ENCODE data around the gene PLAA.

PLAA gene

DNA sequence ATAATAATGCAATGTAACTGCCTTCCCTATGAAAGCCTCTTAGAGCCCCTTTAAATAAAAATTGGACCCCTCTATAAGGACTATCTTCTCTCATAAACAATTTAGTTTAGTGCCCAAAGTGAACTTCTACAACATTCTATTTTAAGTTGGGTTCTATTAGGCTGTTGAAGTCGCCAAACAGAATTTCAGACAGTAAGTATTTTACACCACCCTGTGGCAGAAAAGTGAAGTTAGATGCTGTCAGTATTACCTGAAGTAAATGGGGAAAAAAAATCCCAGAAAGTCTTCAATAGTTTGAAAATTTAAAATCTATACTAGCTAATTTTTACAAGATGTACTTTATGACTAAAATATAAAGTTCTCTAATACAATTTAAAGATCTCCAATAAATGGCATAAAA lies 84.0 kb downstream of the PLAA start:
- H3K4me3 ChIP-seq (ENCODE audit: low read depth, low read length): no peak overlapping the region
- TF ChIP-seq, protein P1, sequence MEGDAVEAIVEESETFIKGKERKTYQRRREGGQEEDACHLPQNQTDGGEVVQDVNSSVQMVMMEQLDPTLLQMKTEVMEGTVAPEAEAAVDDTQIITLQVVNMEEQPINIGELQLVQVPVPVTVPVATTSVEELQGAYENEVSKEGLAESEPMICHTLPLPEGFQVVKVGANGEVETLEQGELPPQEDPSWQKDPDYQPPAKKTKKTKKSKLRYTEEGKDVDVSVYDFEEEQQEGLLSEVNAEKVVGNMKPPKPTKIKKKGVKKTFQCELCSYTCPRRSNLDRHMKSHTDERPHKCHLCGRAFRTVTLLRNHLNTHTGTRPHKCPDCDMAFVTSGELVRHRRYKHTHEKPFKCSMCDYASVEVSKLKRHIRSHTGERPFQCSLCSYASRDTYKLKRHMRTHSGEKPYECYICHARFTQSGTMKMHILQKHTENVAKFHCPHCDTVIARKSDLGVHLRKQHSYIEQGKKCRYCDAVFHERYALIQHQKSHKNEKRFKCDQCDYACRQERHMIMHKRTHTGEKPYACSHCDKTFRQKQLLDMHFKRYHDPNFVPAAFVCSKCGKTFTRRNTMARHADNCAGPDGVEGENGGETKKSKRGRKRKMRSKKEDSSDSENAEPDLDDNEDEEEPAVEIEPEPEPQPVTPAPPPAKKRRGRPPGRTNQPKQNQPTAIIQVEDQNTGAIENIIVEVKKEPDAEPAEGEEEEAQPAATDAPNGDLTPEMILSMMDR (IDR thresholded peaks at IDR 0.05; ENCODE audit: low read depth, low read length): no peak

DNA sequence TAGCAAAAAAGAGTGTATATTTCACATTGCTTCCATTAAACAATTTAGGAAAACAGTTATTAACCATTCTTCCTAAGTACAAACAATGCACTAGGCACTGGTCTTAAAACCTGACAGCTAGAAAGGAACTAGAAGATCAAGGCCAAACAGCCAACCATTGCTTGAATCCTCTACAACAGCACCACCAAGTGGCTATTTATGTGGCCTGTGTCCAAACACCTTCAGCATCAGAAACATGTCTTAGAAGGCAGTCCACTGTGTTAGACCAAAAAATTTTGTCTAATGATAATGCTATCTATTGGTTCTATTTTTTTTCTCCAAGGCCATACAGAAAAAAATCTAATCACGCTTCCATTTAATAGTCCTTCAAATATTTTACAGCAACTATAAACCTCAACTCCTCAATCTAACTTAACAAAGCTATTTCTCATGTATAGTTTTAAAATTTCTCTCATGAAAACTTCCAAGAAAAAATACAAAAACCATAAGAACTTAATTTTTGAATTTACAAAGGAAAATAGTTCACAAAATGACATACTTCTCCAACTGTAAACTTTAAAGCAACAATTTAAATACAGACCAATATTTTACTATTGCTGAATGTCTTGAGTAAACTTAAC lies 90.5 kb downstream of the PLAA start:
- TF ChIP-seq, protein P1 (IDR thresholded peaks at IDR 0.05; ENCODE audit: low read depth, low read length): 0 out of 2 replicates have a peak, but pooled peaks have one; percentile 17

More for the DNA sequence above, 90.5 kb downstream of the PLAA start:
- H3K4me3 ChIP-seq (ENCODE audit: low read depth, low read length): no peak overlapping the region

All from WI38 (cell line).